A549 (cell line): ENCODE measurements around the gene AFF3. TPM values are rescaled to one million over a fixed set of nuclear protein-coding genes. Genes with fewer than 3 reads are reported as not detected.

ENCODE experiments used
- ATAC-seq, 2 experiments: fragments of 200-7000 bp in 1 of 2; fragments of >200 bp in 1 of 2; cut with Nextera tagmentation in 1 of 2; cut with Tn5 transposase in 1 of 2; 3 replicates each; pipeline versions ENCODE4 v1.8.0 to v1.9.1; 2018 to 2020; ENCODE audit warnings: mild to moderate bottlenecking in 1 of 2, moderate library complexity in 1 of 2
- CTCF ChIA-PET: fragments of 300-600 bp; sonication (Branson Sonifier 250); formaldehyde crosslinking; extraction: SDS; loops from one replicate; lab custom pipeline; 2021; ENCODE audit warnings: antibody characterized with exemption, inconsistent platforms; lab: Yijun Ruan, JAX
- POLR2A ChIA-PET: fragments of 350-600 bp; formaldehyde crosslinking; extraction: SDS; loops from one replicate; lab custom pipeline; 2021; ENCODE audit warnings: antibody characterized with exemption, inconsistent platforms; lab: Yijun Ruan, JAX
- DNase-seq, 2 experiments: peaks; one replicate each; pipeline versions ENCODE4 v3.0.0 to v3.0.0-alpha.2; 2011 to 2016; ENCODE audit warnings: low read depth in 1 of 2, low spot score in 1 of 2
- FAIRE-seq: peaks from 2 replicates; lab custom pipeline; 2011; peaks lifted over from hg19 to GRCh38; lab: Jason Lieb, UNC
- H3K27ac ChIP-seq, 2 experiments: fragments of >200 bp; sonication (Bioruptor Twin); formaldehyde crosslinking; 3 replicates each; pipeline ENCODE4 v1.5.1; 2016 to 2017
- H3K4me1 ChIP-seq: fragments of >200 bp; sonication (Bioruptor Twin); formaldehyde crosslinking; 3 replicates; pipeline ENCODE4 v1.6.1; 2016
- H3K4me2 ChIP-seq: fragments of >200 bp; sonication (Bioruptor Twin); formaldehyde crosslinking; 3 replicates; pipeline ENCODE4 v1.6.1; 2016
- H3K4me3 ChIP-seq: fragments of >200 bp; sonication (Bioruptor Twin); formaldehyde crosslinking; 3 replicates; pipeline ENCODE4 v1.5.1; 2016
- H3K9me3 ChIP-seq: fragments of >200 bp; sonication (Bioruptor Twin); formaldehyde crosslinking; 3 replicates; pipeline ENCODE4 v1.6.1; 2016
- BHLHE40 ChIP-seq: IDR thresholded peaks from 2 replicates; pipeline ENCODE4 v1.6.1; 2012; ENCODE audit warnings: low read depth, low read length, inconsistent platforms
- CBX2 ChIP-seq: fragments of 200-600 bp; sonication (generic); IDR thresholded peaks from 2 replicates; pipeline ENCODE4 v1.6.1; 2016; ENCODE audit warnings: low read depth, mild to moderate bottlenecking, borderline replicate concordance
- EP300 ChIP-seq, 2 experiments: fragments of >200 bp; sonication (Bioruptor Twin); formaldehyde crosslinking; IDR thresholded peaks; 2 replicates in 1 of 2; 3 replicates in 1 of 2; pipeline ENCODE4 v1.6.1; 2016 to 2017
- ESRRA ChIP-seq: fragments of 150-350 bp; IDR thresholded peaks from 2 replicates; pipeline ENCODE4 v1.6.1; 2014; ENCODE audit warnings: mild to moderate bottlenecking, low read length, borderline replicate concordance
- FOXS1 ChIP-seq: fragments of 250-450 bp; sonication (Bioruptor Pico); IDR thresholded peaks from 2 replicates; pipeline ENCODE4 v1.5.0; 2020; ENCODE audit warnings: mild to moderate bottlenecking, moderate library complexity
- GATA3 ChIP-seq: IDR thresholded peaks from 2 replicates; pipeline ENCODE4 v1.6.1; 2012; ENCODE audit warnings: borderline replicate concordance
- HDAC2 ChIP-seq: fragments of 200-600 bp; sonication (generic); IDR thresholded peaks from 2 replicates; pipeline ENCODE4 v1.6.1; 2016
- HEYL ChIP-seq: fragments of 250-450 bp; sonication (Bioruptor Pico); IDR thresholded peaks from 2 replicates; pipeline ENCODE4 v1.8.0; 2021; ENCODE audit warnings: mild to moderate bottlenecking, moderate library complexity
- HOXA7 ChIP-seq: fragments of 250-450 bp; sonication (Bioruptor Pico); IDR thresholded peaks from 2 replicates; pipeline ENCODE4 v1.5.0; 2020; ENCODE audit warnings: mild to moderate bottlenecking, moderate library complexity
- HOXB13 ChIP-seq: fragments of 250-450 bp; sonication (Bioruptor Pico); IDR thresholded peaks from 2 replicates; pipeline ENCODE4 v1.5.0; 2020; ENCODE audit warnings: low read depth, mild to moderate bottlenecking, moderate library complexity
- HOXB5 ChIP-seq: fragments of 250-450 bp; sonication (Bioruptor Pico); IDR thresholded peaks from 2 replicates; pipeline ENCODE4 v1.5.0; 2020; ENCODE audit warnings: mild to moderate bottlenecking, moderate library complexity
- JUN ChIP-seq, 2 experiments: fragments of >200 bp; sonication (Bioruptor Twin); formaldehyde crosslinking; IDR thresholded peaks; 2 replicates in 1 of 2; 3 replicates in 1 of 2; pipeline ENCODE4 v1.6.1; 2016 to 2017
- MAFK ChIP-seq: fragments of 450-650 bp; IDR thresholded peaks from 2 replicates; pipeline ENCODE4 v1.6.1; 2014; ENCODE audit not compliant: partially characterized antibody
- MAZ ChIP-seq: fragments of 150-350 bp; IDR thresholded peaks from 2 replicates; pipeline ENCODE4 v1.6.1; 2014; ENCODE audit warnings: antibody characterized with exemption, low read depth, low read length, borderline replicate concordance
- NPAS2 ChIP-seq: fragments of 250-450 bp; sonication (Bioruptor Pico); IDR thresholded peaks from 2 replicates; pipeline ENCODE4 v1.8.0; 2022; ENCODE audit warnings: mild to moderate bottlenecking, moderate library complexity, borderline replicate concordance
- NR3C1 ChIP-seq: fragments of >200 bp; sonication (Bioruptor Twin); formaldehyde crosslinking; IDR thresholded peaks from 3 replicates; pipeline ENCODE4 v1.6.1; 2017
- PHF8 ChIP-seq: fragments of 200-600 bp; sonication (generic); IDR thresholded peaks from 2 replicates; pipeline ENCODE4 v1.6.1; 2016; ENCODE audit warnings: low read depth, mild to moderate bottlenecking, antibody characterized with exemption, moderate library complexity, borderline replicate concordance
- POLR2A ChIP-seq: IDR thresholded peaks from 2 replicates; pipeline ENCODE4 v1.6.1; 2012; ENCODE audit warnings: mild to moderate bottlenecking, low read length
- RFX5 ChIP-seq: fragments of 450-650 bp; IDR thresholded peaks from 2 replicates; pipeline ENCODE4 v1.7.1; 2014; ENCODE audit warnings: antibody characterized with exemption, mild to moderate bottlenecking, moderate library complexity
- SREBF2 ChIP-seq: fragments of 450-650 bp; IDR thresholded peaks from 2 replicates; pipeline ENCODE4 v1.6.1; 2014; ENCODE audit warnings: mild to moderate bottlenecking, moderate library complexity
- TP53 ChIP-seq: fragments of 250-450 bp; sonication (Bioruptor Pico); IDR thresholded peaks from 2 replicates; pipeline ENCODE4 v1.5.0; 2021; ENCODE audit warnings: mild to moderate bottlenecking, moderate library complexity
- ZSCAN20 ChIP-seq: fragments of 250-450 bp; sonication (Bioruptor Pico); IDR thresholded peaks from 2 replicates; pipeline ENCODE4 v1.8.0; 2022; ENCODE audit warnings: mild to moderate bottlenecking, moderate library complexity
- WGBS: methylation state at CpG from one replicate; pipeline ENCODE4 v1.1.6; 2017; ENCODE audit errors: missing lambda C conversion rate; 5-methylcytosine and 5-hydroxymethylcytosine counted together
- polyA plus RNA-seq, 4 experiments: library from polyadenylated mRNA; depleted of rRNA in 3 of 4; stranded (reverse); fragments of >200 nt; fragmentation: RNase III in 1 of 4; extraction: RNeasy Plus Mini Kit Qiagen cat#74134 plus additional on column Dnase treatment in 1 of 4; gene quantifications; 2 replicates in 3 of 4; 3 replicates in 1 of 4; pipeline ENCODE4 v1.2.3, GENCODE V29; 2011 to 2017
- TF ChIP-seq, protein P1 (sequence below): fragments of 250-450 bp; sonication (Bioruptor Pico); IDR thresholded peaks from 2 replicates; pipeline ENCODE4 v1.5.0; 2020; ENCODE audit warnings: low read depth, mild to moderate bottlenecking, moderate library complexity
- TF ChIP-seq, protein P2 (sequence below): fragments of >200 bp; sonication (Bioruptor Twin); formaldehyde crosslinking; IDR thresholded peaks from 2 replicates; pipeline ENCODE4 v1.6.1; 2016
- TF ChIP-seq, protein P3 (sequence below): fragments of >200 bp; sonication (Bioruptor Twin); formaldehyde crosslinking; IDR thresholded peaks from 3 replicates; pipeline ENCODE4 v1.6.1; 2016
- TF ChIP-seq, protein P4 (sequence below): fragments of 150-350 bp; IDR thresholded peaks from 2 replicates; pipeline ENCODE4 v1.6.1; 2014; ENCODE audit warnings: low read depth, mild to moderate bottlenecking, low read length
- TF ChIP-seq, protein P5 (sequence below): fragments of 450-650 bp; IDR thresholded peaks from 2 replicates; pipeline ENCODE4 v1.6.1; 2014; ENCODE audit warnings: antibody characterized with exemption
- TF ChIP-seq, protein P6 (sequence below): fragments of >200 bp; sonication (Bioruptor Twin); formaldehyde crosslinking; IDR thresholded peaks from 3 replicates; pipeline ENCODE4 v1.5.1; 2016
- TF ChIP-seq, protein P7 (sequence below): IDR thresholded peaks from 2 replicates; pipeline ENCODE4 v1.6.1; 2012

AFF3 gene
- polyA plus RNA-seq, 2 of the 4 experiments (the other 2 are of a cell fraction): not detected

DNA sequence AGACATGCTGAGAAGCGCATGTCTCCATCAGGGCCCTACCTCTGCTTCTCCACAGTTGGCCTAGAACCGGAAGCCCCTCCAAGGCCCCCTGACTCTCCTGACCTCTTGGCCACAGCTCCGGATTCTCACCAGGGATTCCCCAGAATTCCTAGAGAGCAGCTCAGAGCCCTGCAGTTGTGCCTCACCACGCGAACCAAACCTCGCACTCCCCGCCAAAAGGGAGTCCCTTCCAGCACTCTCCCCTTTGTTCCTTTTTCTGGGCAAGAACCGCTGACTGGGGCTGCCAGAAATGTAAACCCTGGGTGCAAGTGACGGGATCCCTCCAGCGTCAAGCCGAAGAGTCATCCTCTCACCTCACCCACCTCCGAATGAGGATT is 36.7 kb downstream of the AFF3 start:
- CTCF ChIA-PET: no interaction called here
- Histone ChIP-seq H3K4me1 (peaks cover 4% of the 10 kb centered on the region; the same call in 1 of the 3 replicates), H3K4me2 (no peak overlapping the region; the same call in 2 of the 3 replicates)
- WGBS: 87% methylated on average over 12 of the region's 12 CpGs
- no peak for DNase-seq
- TF ChIP-seq, protein P1, sequence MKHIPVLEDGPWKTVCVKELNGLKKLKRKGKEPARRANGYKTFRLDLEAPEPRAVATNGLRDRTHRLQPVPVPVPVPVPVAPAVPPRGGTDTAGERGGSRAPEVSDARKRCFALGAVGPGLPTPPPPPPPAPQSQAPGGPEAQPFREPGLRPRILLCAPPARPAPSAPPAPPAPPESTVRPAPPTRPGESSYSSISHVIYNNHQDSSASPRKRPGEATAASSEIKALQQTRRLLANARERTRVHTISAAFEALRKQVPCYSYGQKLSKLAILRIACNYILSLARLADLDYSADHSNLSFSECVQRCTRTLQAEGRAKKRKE (CRISPR knock-in tag): no peak
- TF ChIP-seq, protein P2, sequence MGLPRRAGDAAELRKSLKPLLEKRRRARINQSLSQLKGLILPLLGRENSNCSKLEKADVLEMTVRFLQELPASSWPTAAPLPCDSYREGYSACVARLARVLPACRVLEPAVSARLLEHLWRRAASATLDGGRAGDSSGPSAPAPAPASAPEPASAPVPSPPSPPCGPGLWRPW: no peak
- TF ChIP-seq ZSCAN20 (CRISPR knock-in tag) (no peak), NPAS2 (CRISPR knock-in tag) (no peak), TP53 (CRISPR knock-in tag) (no peak), MAZ (no peak), BHLHE40 (no peak), HEYL (CRISPR knock-in tag) (no peak), NR3C1 (no peak), CBX2 (no peak), MAFK (no peak), FOXS1 (CRISPR knock-in tag) (no peak), RFX5 (no peak), EP300 (IDR thresholded peaks at IDR 0.05) (no peak), HOXB5 (CRISPR knock-in tag) (no peak)
- TF ChIP-seq, protein P3, sequence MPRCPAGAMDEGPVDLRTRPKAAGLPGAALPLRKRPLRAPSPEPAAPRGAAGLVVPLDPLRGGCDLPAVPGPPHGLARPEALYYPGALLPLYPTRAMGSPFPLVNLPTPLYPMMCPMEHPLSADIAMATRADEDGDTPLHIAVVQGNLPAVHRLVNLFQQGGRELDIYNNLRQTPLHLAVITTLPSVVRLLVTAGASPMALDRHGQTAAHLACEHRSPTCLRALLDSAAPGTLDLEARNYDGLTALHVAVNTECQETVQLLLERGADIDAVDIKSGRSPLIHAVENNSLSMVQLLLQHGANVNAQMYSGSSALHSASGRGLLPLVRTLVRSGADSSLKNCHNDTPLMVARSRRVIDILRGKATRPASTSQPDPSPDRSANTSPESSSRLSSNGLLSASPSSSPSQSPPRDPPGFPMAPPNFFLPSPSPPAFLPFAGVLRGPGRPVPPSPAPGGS: no peak
- TF ChIP-seq, protein P4, sequence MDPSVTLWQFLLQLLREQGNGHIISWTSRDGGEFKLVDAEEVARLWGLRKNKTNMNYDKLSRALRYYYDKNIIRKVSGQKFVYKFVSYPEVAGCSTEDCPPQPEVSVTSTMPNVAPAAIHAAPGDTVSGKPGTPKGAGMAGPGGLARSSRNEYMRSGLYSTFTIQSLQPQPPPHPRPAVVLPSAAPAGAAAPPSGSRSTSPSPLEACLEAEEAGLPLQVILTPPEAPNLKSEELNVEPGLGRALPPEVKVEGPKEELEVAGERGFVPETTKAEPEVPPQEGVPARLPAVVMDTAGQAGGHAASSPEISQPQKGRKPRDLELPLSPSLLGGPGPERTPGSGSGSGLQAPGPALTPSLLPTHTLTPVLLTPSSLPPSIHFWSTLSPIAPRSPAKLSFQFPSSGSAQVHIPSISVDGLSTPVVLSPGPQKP: no peak
- TF ChIP-seq, protein P5, sequence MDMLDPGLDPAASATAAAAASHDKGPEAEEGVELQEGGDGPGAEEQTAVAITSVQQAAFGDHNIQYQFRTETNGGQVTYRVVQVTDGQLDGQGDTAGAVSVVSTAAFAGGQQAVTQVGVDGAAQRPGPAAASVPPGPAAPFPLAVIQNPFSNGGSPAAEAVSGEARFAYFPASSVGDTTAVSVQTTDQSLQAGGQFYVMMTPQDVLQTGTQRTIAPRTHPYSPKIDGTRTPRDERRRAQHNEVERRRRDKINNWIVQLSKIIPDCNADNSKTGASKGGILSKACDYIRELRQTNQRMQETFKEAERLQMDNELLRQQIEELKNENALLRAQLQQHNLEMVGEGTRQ: no peak
- TF ChIP-seq, all 56 proteins: peak for 0
- Histone ChIP-seq H3K9me3 (no peaks in the 10 kb centered on the region), H3K27ac (no peak overlapping the region), H3K4me3 (no peak overlapping the region; the same call in 2 of the 3 replicates)
- POLR2A ChIA-PET: no interaction called here
- FAIRE-seq: no peak
- ATAC-seq: no peak

DNA sequence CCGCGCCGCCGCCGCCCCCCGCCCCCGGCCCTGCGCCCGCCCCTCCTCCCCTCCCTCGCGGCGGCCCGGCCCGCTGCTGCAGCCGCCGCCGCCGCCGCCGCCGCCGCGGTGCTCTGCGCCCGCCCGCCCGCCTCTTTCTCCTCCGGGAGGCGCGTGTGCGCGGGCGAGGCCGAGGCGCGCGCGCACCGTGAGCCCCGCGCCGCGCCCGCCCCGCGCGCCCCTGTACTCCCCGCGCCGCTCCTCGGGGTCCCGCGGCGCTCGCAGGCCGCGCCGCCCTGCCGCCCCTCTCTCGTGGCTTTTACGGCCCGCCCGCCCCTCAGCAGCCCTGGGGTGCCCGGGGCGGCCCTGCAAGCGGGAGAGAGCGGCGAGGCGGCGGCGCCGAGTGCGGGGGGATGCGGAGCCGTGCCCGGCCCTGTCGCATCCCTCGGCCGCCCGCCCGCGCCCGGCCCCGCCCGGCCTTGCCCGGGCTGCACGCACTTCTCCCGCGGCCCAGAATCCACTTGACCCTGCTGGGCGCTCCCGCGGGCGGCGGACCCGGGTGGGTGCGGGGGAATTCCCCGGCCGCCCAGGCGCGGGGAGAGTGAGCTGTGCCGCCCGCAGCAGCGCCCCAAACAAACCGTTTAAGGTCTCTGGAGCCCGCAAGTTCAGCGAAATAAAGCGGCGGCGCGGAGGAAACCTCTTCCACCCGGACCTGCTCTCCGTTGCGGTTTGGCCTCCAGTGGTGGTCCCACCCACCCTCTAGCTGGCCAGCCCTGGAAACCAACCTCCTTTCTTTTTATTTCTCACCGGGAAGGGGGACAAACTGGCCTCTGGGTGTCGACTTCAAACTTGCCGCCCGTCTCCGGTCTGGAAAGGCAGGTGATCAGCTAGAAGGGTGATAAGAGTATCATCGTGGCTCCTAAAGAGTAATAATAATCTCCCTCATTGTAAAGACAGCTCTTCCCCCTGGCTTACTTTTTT is 37.4 kb downstream of the AFF3 start:
- ChIA-PET CTCF (no interaction called here), POLR2A (no interaction called here)
- 36% methylated on average over 19 of the region's 119 CpGs for WGBS
- H3K4me1 ChIP-seq: peaks cover 4% of the 10 kb centered on the region; the same call in 1 of the 3 replicates
- H3K9me3 ChIP-seq: no peaks in the 10 kb centered on the region
- H3K27ac ChIP-seq: peak overlapping the region in 1 of 2 experiments; percentile 72; a peak in 3 of 6 replicates
- peak overlapping the region; percentile 99 for H3K4me2 ChIP-seq
- peak overlapping the region; percentile 65 for H3K4me3 ChIP-seq
- ATAC-seq (peak; percentile 29 to 40; a peak in 3 of 6 replicates), DNase-seq (no peak), FAIRE-seq (no peak)
- TF ChIP-seq HOXA7 (CRISPR knock-in tag) (no peak), HDAC2 (no peak), GATA3 (no peak), HOXB13 (no peak), ZSCAN20 (CRISPR knock-in tag) (no peak), RFX5 (no peak), PHF8 (no peak), ESRRA (no peak), POLR2A (no peak), TP53 (CRISPR knock-in tag) (no peak), JUN (IDR thresholded peaks at IDR 0.05) (no peak), SREBF2 (no peak)
- TF ChIP-seq, protein P5: no peak
- TF ChIP-seq, protein P6, sequence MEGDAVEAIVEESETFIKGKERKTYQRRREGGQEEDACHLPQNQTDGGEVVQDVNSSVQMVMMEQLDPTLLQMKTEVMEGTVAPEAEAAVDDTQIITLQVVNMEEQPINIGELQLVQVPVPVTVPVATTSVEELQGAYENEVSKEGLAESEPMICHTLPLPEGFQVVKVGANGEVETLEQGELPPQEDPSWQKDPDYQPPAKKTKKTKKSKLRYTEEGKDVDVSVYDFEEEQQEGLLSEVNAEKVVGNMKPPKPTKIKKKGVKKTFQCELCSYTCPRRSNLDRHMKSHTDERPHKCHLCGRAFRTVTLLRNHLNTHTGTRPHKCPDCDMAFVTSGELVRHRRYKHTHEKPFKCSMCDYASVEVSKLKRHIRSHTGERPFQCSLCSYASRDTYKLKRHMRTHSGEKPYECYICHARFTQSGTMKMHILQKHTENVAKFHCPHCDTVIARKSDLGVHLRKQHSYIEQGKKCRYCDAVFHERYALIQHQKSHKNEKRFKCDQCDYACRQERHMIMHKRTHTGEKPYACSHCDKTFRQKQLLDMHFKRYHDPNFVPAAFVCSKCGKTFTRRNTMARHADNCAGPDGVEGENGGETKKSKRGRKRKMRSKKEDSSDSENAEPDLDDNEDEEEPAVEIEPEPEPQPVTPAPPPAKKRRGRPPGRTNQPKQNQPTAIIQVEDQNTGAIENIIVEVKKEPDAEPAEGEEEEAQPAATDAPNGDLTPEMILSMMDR: no peak
- TF ChIP-seq, protein P7, sequence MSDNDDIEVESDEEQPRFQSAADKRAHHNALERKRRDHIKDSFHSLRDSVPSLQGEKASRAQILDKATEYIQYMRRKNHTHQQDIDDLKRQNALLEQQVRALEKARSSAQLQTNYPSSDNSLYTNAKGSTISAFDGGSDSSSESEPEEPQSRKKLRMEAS: no peak
- TF ChIP-seq, protein P2: no peak
